ENCODE data around the gene ZBTB7A.

ZBTB7A gene

DNA sequence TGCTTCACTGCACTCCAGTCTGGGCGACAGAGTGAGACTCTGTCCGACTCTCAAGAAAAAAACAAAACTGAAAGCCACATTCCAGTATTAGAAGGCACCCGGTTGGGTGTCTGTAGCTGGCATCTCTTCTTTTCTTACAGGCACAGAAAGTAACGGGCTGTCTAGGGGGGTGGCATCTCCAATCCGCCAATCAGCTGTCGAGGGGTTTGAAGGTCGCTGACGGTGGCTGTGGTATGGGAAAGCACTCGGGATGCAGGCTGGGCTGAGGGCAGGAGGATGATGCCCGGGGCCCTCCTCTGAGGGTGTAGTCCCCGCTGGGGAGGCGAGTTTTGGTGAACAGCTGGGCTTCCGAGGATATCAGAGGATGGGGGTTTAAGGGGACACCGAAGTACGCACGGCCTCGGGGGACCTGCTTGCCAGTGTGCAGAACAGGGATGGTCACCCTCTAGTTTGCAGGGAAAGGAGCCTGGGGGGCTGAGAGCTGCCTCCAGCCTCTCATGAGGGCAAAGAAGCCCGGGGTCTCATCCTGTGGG is 27.0 kb upstream of the ZBTB7A start:
- no peak for FAIRE-seq

DNA sequence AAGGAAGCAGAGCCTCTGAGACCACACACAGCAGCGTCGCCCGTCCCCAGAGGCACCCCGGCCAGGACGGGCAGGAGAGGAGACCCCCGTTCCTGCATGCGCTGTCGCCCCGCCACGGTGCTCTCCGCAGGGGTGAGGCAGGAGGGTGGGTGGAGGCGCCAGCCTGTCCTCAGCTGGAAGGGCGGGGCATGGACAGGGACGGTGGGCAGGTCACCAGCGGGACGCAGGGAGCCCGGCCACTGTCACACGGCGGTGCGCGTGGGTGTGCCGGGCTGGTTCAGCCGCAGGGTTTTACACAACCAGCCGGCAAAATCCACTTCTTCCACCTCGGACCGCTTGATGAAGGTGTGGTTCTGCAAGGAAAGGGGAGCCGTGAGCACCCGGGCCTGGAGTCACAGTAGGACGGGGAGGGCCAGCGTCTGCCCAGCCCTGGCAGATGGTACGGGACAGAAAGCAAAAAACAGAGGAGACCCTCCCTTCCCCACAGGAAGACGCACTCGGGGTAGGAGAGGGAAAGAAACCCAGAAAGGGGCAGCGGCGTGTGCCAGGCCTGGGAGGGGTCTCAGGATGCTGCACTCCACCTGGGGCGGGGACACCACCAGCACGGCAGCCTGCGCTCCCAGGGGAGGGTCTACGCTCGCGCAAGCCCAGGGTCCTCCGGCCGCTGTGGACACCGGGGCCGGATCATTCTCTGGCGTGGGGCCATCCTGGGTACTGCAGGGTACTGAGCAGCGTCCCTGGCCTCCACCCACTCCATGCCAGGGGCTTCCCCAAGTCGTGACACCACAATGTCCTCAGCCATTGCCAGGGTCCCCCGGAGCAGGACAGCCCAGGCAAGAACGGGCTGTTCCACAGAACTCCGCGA is 23.9 kb upstream of the ZBTB7A start:
- FAIRE-seq, result no peak

DNA sequence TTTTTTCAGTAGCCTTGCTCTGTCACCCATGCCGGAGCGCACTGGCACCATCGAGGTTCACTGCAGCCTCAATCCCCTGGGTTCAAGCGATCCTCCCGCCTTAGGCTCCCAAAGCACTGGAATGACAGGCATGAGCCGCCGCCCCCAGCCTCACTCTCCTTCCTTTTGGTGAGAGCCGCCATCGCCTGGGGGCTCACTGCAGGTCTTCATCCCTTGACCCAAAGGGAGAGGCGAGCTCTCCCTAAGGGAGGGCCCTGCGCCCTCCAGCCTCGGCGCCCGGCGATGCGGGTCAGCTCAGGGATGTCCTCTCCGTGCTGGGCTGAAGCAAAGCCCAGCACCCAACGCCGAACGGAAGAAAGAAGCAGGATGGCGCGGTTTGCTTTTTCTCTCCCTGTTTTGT is 23.2 kb upstream of the ZBTB7A start:
- no peak for FAIRE-seq

DNA sequence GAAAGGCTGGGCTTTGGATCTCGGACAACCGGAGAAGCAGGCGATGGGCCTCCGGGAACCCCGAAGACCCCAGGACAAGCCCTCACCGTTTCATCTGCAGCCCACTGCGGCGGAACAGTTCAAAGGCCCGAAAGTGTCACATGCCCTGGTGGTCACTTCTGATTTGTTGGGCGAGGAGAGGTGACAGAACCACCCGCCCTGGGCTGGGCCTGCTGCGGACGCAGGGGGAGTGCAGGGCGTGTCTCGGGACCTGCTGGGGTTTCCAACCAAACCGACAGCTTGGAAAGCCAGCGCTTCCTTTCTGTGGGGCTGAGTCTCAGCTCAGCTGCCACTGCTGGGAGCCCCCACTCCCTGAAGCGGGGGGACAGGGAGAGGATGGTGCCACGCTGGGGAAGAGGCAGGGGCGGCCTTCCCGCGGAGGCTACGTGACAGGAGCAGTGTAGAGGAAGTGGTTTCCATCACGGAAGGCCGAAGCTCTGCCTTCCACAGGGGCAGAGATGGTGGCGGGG is 22.8 kb upstream of the ZBTB7A start:
- no peak for FAIRE-seq

DNA sequence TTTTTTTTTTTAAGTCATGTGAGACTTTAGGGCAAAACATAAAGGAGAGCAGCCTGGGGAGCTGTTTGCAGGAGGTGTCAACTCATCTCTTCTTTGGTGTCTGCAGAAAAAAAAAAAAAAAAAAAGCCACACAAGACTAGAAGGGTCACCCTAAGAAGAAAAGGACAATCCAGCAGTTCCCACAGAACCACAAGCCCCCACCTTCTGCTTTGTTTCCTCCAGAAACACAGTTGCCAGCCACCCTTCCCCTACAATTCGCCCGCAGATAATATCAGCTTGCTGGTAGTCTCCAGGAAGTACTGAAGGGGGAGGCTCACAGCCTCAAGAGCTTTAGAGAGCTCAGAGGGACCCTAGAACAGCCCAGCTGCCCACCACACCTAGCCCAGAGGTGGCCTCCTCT is 22.3 kb upstream of the ZBTB7A start:
- FAIRE-seq, result no peak

DNA sequence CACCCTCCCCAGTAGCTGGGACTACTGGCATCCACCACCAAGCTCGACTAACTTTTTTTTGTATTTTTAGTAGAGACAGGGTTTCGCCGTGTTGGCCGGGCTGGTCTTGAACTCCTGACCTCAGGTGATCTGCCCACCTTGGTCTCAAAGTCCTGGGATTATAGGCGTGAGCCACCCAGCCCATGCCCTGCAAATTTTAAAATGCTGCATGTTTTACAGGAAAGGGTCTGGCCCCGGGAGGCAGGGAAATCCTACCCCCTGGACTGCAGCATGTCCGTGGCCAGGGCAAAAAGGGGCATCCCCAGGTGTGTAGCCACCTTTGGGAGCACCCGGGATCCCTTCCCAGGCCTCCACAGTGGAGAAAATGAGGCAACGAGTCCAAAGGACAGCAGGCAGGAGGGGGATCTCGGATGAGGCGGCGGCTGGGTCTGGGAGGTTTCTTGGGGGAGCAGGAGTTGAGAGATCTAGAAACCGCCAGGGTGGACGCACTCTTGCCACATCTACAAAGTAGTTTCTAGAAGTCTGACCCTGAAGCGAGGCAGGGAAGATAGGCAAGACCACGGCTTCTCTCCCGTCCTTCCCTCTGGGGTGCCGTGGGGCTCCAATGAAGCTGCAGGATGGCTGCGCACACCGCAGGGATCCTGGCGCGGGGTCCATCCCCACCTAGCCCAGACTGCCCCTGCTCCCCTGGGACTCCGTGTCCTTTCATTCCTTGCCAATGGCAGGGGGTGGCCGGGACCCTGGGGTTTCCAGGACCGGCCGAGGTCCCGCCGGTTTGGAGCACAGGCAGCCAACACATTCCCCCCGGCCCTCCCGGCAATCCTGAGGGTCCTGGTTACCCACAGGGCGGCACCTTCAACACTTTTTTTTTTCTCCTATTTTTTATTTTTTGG is 21.3 kb upstream of the ZBTB7A start:
- FAIRE-seq, result no peak

DNA sequence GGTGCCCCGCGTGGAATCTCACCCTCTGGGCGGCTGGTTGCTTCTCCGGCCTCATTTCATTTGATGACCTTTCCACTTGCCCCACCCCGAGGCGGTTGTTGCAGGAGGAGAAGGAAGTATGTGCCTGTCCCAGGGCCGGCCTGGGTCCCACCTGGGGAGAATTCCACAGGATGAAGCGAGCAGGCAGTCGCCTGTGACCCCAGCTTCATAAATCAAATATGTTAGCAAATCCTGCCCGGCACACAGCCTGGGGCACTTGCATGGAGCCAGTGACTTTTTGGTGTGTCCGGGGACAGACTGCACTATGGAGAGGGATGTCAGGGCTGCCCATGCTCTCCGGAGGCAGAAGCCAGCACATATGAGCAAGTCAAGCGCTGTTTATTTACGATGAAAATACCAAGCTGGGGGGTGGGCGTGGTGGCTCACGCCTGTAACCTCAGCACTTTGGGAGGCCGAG is 19.7 kb upstream of the ZBTB7A start:
- no peak for FAIRE-seq

DNA sequence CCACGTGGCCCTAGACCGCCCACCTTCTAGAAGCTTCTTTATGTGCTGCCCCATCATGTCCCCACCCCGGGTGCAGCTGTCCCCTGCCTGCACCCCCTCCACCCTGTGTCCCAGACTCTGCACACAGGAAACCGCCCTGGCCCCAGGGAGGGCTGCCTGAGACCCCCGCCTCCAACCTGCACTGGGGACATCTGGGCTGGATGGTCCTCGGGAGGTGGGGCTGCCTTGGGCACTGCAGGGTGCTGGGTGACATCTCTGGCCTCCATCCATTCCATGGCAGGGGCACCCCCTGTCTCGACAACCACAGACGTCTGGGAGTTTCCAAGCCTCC is 17.8 kb upstream of the ZBTB7A start:
- no peak for FAIRE-seq

DNA sequence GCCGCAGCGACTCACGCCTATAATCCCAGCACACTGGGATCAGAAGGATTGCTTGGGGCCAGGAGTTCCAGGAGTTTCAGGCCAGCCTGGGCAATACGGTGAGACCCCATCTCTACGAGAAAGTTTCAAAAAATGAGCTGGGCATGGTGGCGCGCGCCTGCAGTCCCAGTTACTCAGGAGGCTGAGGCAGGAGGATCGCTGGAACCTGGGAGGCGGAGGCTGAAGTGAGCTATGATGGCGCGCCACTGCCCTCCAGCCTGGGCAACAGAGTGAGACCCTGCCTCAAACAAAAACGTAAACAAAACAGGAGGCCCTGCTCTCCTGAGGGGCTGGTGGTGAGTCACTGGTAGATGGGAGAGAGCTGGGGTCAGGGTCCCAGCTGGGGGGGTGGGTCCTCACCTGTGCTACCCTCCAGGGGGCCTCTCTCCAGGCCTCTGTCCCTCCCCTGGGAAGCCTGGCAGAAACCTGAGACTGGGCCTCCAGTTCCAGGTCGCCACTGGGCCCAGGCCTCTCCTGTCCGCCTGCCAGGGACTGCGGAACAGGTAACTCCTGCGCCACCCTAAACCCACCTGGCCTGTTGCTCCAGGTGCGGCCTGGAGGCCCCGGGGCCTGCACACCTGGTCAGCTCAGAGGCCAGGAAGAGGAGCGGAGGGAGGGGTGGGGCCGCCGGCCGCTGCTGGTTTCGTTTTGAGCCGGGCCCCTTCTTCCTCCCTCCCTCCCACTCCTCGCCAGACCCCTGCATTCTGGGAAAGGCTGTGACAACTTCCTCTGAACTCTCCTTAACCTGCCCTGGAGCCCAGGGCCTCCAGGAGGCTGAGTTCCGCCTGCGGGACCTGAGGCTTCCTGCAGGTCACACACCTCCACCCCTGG is 17.2 kb upstream of the ZBTB7A start:
- FAIRE-seq, result no peak

DNA sequence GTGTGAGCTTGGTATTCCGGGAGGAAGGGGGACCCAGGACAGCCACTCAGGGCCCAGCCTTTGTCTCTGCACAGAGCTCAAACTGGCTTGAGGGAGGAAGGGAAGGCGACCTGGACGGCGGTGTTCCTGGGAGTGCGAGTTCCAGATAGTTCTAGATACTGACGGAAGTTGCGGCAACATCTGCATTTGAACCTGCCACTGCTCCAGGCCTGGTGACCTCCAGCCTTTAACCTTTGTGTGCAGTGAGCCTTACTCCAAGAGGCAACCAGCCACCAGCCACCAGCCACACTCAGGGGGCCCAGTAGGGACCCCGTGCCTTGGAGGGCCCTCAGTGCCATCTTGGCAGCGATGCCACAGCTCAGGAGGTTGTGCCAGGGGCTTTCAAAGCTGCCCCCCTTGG is 15.5 kb upstream of the ZBTB7A start:
- no peak for FAIRE-seq

DNA sequence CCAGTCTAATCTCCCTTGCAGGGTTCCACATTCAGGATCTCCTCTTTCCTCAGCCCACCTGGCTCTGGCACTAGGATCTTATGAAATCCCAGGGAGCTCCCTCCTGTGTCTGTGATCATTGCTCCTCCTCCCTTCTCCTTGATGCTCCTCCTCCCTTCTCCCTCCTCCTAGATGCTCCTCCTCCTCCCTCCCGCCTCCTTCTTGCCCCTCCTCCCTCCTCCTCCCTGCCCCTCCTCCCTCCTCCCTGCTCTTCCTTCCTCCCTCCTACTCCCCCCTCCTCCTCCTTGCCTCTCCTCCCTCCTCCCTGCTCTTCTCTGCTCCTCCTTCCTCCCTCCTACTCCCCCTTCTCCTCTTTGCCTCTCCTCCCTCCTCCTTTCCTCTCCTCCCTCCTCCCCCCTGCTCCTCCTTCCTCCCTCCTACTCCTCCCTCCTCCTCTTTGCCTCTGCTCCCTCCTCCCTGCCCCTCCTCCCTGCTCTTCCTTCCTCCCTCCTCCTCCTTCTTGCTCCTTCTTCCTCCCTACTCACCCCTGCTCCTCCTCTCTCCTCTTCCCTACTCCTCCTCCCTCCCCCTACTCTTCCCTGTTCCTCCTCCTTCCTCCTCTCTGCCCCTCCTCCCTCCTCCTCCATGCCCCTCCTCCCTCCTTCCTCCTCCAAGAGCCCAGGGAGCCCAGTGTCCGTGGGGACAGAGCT is 14.9 kb upstream of the ZBTB7A start:
- no peak for FAIRE-seq

DNA sequence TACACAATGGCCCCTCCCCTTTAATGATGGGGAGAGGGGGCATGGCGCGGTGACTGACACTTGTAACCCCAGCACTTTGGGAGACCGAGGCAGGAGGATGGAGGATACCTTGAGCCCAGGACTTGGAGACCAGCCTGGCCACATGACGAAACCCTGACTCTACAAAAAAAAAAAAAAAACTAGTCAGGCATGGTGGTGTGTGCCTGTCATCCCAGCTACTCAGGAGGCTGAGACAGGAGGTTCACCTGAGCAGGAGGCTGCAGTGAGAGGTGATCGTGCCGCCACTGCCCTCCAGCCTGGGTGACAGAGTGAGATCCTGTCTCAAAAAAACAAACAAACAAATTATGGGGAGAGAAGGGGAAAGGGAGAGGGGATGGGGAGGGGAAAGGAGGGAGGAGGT is 13.8 kb upstream of the ZBTB7A start:
- FAIRE-seq, result no peak

DNA sequence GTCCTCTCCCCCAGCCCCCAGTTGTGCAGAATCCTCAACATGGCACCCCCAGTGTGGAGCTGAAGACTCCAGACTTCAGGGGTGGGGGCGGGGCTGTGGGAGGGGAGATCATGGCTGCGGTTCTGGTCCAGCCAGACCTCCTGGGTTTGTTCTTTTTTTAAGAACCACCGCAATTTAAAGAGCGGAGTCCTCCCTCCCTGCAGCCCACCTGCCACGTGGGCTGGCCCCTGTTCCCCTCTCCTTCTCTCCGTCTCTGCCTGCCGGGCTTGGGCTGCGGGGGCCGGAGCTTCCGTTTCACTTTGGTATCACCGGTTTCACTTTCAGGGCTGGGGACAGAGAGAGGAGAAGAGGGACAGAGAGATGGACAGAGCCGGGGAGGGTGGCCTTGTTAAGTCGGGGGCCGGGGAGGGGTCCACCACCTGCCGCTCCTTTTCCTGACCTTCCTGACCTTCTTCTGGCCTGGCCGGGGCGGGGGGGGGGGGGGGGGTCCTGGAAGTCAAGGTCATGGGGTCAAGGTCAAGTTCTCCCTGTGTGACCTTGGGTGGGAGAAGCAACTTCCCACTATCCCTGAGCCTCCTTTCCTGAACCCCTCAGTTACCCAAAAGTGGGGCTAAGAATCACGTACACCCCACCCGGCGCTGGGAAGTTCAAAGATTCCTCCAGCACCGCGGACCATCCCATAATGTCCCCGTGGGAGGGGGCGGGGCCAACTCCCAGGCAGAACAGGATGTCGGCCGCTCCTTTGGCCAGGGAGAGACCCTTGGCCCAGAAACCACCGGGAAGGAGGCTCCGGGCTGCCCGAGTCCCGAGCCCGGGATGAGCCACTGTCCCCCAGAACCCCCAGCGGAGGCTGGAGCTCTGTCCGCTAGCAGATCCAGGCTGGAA is 11.3 kb upstream of the ZBTB7A start:
- FAIRE-seq, result no peak

DNA sequence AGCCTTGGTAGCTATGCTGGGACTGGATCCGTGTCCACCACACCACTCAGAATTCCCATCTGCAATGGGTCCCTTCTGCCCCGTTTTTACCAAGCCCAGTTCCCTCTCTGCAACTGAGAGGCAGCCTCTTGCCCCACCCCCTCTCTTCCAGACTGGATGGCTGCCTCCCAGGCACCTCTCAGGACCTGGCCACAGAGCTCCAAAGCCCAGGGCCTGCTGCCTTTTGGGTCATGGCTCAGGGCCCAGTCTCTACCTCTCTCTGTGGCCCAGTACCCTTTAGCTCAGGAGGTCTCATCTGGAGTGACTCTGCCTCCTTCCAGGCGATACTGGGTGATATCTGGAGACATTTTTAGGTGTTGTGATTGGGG is 10.3 kb upstream of the ZBTB7A start:
- no peak for FAIRE-seq

DNA sequence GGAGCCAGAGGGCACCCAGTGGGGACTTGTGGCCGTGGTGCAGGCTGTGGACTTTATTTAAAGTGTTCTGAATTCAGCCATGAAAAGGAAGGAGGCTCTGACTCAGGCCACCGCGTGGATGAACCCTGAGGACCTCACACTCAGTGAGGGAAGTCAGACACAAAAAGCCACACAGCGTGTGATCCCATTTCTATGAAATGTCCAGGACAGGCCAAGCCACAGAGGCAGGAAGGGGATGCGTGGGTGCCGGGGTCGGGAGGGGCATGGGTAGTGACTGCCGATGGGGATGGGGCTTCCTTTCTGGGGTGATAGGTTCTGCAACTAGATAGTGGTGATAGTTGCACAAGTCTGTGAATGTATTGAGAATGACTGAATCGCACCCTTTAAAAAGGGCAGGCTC is 8.7 kb upstream of the ZBTB7A start:
- no peak for FAIRE-seq

DNA sequence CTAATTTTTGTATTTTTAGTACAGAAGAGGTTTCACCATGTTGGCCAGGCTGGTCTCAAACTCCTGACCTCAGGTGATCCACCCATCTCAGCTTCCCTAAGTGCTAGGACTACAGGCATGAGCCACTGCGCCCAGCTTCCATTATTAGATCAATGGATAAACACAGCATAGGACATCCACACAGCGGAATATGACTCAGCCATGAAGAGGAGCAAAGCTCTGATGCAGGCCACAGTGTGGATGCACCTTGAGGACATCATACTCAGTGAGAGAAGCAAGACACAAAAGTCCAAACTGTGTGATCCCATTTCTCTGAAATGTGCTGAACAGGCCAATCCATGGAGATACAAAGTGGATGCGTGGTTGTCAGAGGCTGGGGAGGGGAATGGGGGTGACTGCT is 4.9 kb upstream of the ZBTB7A start:
- FAIRE-seq, result no peak

DNA sequence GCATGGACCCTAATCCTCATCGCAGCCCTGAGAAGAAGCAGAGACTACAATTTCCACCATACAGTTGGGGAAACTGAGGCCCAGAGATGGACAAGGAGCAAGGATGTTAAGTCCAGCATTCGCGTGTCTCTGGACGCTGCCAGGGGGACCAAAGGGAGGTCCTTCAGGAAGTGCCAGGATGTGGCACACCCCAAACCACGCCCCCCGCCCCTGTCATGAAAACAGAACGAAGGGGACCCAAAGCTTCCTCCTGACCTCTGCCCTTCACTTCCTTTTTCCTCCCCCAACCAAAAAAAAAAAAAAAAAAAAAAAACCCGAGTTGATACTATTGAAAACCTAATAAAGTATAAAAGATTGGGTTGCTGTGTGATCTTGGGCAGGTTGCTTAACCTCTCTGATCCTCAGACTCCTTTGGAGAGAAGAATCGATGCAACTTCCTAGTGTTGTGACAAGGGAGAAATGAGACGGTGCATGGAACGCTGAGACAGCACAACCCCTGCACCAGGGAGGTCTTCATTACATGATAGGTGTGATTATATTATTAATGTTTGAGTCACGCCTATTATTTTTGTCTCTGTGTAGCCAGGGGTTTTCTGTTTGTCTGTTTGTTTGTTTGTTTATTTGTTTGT is 2.7 kb upstream of the ZBTB7A start:
- FAIRE-seq, result no peak

DNA sequence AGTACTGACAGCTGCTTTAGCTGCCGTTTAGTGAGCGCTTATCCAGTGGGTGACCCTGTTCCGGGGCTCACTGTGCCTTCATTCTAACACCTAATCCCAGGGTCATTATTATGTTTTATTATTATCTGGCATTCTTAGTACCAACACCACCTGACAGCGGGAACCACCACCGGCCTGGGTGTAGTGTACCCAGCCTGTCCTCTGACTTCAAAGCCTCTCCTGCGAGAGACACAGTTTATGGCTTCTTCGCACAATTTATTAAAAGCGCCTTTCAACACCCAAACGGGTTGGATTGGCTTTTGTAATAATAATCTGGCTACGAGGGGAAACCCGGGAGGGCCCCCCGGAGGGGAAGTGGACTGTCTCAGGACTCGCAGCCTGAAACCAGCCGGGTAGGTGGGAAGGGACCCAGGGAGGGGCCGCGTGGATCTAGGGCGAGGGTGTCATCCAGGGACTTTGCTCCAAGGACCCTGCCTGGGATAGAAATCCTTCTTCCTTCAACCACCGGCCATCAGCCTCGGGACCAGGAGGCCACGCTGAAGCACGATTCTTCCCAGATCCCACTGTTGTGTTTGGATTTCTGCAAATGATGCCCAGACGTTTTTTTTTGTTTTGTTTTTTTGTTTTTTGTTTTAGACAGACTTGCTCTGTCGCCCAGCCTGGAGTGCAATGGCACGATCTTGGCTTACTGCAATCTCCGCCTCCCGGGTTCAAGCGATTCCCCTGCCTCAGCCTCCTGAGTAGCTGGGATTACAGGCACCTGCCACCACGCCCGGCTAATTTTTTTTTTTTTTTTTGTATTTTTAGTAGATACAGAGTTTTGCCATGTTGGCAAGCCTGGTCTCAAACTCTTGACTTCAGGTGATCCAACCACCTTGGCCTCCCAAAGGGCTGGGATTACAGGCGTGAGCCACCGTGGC is 1.6 kb upstream of the ZBTB7A start:
- FAIRE-seq, result no peak

DNA sequence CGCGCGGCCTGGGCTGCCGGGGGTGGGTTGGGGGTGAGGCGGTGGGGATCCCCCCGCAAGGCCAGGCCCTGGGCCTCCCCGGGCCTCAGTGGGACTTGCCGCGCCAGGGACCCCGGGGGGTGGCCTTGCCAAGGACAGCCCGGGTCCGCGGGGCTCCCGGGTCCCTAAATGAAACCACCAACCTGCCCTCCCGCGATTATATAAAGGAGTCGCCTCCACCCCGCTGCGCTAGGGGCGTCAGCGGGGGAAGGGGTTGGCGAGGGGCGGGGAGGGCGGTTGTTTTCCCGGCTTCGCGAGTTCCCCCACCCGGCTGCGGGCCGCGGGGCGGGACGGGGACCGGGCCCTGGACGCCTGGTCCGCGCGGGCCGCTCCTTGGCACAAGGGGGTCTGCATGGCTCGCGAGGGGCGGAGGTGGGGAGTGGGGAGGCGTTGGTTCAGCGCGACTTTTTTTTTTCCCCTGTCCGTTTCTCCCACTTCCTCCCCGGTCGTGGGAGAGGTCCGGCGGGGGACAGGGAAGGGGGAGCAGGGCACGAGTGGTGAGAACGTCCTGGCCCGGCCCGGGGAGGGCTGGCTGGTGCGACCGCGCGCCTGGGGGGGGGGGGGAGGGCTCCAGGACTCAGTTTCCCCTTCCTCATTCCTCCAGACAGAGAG is 822 bp upstream of the ZBTB7A start:
- no peak for FAIRE-seq
